ENCODE measurements around the gene LHX4.

The LHX4 gene

GRCh38 chr1:180280617-180281016, 50.6 kb downstream of the LHX4 start:
- H3K4me3 ChIP-seq (ENCODE audit: low read length), result no peak overlapping the region
- no peak for TF ChIP-seq CTCF (conservative IDR thresholded peaks at IDR 0.05; ENCODE audit: low read length)
- no peak for DNase-seq (ENCODE audit: low read depth)

- DNase-seq (ENCODE audit: low read depth), result no peak
- H3K4me3 ChIP-seq (ENCODE audit: low read length), result no peak overlapping the region
- no peak for TF ChIP-seq CTCF (conservative IDR thresholded peaks at IDR 0.05; ENCODE audit: low read length)
Observed at GRCh38 chr1:180281490-180281889, 51.4 kb downstream of the LHX4 start.

- TF ChIP-seq CTCF (conservative IDR thresholded peaks at IDR 0.05; ENCODE audit: low read length), result no peak
- DNase-seq (ENCODE audit: low read depth), result no peak
- H3K4me3 ChIP-seq (ENCODE audit: low read length), result no peak overlapping the region
Observed at GRCh38 chr1:180282401-180283044, 52.5 kb downstream of the LHX4 start.

GRCh38 chr1:180283098-180283497, 53.0 kb downstream of the LHX4 start:
- DNase-seq (ENCODE audit: low read depth), result no peak
- no peak overlapping the region for H3K4me3 ChIP-seq (ENCODE audit: low read length)
- TF ChIP-seq CTCF (conservative IDR thresholded peaks at IDR 0.05; ENCODE audit: low read length), result no peak

- TF ChIP-seq CTCF (conservative IDR thresholded peaks at IDR 0.05; ENCODE audit: low read length), result no peak
- no peak for DNase-seq (ENCODE audit: low read depth)
- H3K4me3 ChIP-seq (ENCODE audit: low read length), result no peak overlapping the region
Observed at GRCh38 chr1:180286417-180286816, 56.4 kb downstream of the LHX4 start.

GRCh38 chr1:180287988-180288705, 58.1 kb downstream of the LHX4 start:
- TF ChIP-seq CTCF (conservative IDR thresholded peaks at IDR 0.05; ENCODE audit: low read length), result no peak
- DNase-seq (ENCODE audit: low read depth), result no peak
- no peak overlapping the region for H3K4me3 ChIP-seq (ENCODE audit: low read length)

- no peak overlapping the region for H3K4me3 ChIP-seq (ENCODE audit: low read length)
- DNase-seq (ENCODE audit: low read depth), result no peak
- TF ChIP-seq CTCF (conservative IDR thresholded peaks at IDR 0.05; ENCODE audit: low read length), result no peak
Observed at GRCh38 chr1:180288940-180289339, 58.9 kb downstream of the LHX4 start.

Measured in AG10803 (cell line).